Activated CD8-positive, alpha-beta memory T cell treated with anti-CD3 and anti-CD28 coated beads, Interleukin-2, amount 50 U/mL, for 48 hours (primary cell): ENCODE measurements around the gene UXS1.
"Not testable (repeated sequence)": the region's sequence is repeated elsewhere in the genome, so short reads cannot be mapped to it uniquely, and the experiment has no call there.

Experiments
- DNase-seq: peaks from one replicate; pipeline ENCODE4 v3.0.0-alpha.2; 2020

The UXS1 gene

DNA sequence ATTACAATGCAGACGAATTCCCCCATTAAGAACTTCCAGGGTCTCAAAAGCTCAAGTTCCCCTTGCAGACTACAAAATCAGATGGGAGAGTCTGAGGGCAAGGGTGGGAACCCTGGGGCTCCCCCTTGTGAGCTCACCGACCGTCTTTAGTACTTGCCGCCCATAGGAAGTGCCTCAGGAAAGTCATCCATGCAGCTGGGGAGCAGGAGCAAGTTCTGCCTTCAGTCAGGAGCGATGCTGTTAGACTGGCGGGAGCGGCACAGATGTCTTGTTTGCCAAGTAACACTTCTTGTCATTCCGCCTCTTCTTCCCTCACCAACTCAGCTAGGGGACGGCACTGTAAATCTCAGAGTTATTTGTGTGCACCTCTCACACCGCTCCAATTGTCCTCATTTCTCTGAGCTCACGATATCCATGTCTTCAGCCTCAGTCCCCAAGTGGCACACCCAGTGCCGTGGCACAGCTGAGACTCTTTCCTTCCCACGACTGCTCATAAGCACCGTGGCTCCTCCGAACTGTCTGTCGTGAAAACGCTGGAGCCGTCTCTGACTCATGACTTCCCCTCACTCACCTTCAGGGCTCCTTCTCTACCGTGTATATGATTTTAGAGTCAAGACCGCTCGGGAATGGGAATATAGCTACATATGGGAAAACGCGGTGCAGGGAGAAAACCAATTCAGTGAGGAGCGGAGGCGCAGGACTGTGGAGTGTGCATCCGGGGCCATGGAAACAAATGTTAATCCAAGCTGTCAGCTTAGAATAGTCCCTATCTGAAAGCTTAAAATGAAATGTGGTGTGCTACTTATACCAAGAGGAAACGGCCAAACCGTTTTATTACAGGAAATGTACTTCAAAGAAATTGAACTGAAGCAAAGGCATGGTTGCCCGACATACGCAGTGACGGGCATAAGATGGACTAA, 34.0 kb downstream of the UXS1 start:
- peak; percentile 72 for DNase-seq

DNA sequence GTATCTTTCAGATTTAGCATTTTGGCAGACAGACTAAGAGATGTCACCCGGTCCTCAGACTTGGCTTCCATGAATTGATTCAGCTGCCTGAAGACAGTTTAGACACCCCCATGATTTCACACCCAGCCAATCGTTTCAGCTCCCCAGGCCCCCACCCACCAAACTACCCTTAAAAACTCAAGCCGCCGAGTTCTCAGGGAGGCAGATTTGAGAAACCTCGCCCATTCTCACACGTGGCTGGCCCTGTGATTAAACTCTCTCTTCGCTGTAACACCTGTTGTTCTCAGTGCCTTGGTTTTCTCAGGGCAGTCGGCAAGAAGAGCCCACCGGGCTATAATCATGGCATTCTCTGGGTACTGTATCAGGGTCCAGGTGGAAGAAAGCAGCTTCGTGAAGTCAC, 35.2 kb downstream of the UXS1 start:
- DNase-seq = no peak

DNA sequence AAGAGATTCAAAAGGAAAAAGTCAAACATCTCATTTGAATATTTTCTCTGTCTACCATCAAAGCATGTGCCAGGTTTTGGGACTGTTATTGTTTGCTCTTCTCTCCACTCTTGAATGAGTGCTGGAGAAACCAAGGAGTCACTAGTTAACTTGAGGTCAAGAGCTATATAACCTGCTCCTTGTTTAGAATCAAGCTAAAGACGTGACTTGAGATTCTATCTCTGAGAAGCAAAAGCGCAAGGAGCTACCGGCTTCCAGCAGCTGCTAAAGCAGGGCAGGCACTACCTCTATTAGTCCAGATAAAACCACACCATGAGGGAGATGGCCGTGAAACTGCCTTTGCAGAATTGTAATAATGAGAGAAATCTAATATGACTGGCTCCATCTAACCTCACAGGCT, 36.0 kb downstream of the UXS1 start:
- DNase-seq = no peak

DNA sequence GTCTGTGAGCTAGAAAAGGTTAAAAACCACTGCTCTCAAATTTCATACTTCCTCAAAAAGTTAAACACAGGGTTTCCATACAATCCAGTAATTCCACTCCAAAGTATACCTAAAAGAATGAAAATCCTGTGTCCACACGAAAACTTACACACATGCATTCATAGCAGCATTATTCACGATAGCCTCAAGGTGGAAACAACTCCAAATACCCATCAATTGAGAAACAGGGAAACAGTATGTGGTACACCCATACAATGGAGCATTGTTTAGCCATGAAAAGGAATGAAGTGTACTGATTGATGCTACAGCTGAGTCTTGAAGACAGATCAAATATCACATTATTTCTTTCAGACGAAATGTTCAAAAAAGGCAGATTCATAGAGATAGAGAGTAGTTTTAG, 36.7 kb downstream of the UXS1 start:
- no peak for DNase-seq

DNA sequence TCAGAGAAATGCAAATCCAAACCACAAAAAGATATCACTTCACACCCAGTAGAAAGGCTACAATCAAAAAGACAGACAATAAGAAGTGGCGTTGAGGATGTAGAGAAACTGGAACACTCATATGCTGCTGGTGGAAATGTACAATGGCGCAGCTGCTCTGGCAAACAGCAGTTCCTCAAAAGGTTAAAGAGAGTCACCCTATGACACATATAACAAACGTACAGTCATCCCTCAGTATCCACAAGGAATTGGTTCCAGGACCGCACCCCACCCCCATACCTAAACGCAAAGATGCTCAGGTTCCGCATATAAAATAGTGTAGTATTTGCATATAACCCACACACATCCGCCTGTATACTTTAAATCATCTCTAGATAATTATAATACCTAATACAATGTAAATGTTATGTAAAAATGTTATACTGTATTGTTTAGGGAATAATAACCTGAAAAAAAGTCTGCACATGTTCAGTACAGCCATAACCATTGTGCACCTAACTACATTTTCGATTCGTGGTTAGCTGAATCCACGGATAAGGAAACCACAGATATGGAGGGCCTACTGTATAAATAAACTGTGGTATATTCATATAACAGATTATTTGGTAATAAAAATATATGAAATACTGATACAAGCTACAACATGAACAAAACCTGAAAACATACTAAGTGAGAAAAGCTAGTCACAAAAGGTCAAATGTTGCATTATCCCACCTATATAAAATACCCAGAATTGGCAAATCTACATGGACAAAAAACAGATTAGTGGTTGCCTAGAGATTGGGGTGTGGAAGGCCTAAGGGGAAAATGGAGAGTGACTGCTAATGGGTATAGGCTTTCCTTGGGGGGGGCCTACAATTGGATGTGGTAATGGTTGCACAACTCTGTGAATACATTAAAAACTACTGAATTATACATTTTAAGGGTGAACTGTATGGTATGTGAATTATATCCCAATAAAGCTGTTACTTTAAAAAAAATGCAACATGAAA, 37.5 kb downstream of the UXS1 start:
- no peak for DNase-seq

DNA sequence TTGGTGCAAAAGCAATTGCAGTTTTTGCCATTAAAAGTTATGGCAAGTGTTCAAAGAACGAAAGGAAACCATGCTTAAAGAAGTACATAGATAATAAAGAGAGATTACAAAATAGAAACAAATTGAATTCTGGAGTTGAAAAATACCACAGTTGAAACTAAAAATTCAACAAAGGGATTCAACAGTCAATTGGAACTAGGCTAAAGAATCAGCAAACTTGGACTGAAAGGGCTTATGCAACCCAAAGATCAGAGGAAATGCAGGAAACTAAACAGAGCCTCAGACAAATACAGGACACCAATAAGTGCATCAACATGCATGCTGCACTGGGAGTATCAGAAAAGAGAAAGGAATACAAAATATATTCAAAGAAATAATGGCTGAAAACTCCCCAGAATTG, 40.3 kb downstream of the UXS1 start:
- no peak for DNase-seq

DNA sequence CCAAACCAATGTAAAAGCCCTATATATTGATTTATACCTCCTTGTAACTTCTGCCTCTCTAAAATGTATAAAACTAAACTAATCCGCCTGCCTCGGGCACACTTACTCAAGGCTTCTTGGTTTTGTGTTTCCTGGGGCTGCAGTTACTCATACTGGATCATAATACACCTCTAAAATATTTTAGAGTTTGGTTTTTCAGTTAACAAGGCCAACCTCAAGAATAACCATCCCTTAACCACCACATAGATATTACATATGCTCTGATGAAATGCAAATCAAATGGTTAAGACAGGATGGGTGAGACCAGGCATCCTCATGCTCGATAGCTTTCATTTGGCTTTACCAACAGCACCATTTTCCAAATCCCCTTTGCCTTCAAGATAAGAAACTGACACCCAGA, 46.4 kb downstream of the UXS1 start:
- no peak for DNase-seq

DNA sequence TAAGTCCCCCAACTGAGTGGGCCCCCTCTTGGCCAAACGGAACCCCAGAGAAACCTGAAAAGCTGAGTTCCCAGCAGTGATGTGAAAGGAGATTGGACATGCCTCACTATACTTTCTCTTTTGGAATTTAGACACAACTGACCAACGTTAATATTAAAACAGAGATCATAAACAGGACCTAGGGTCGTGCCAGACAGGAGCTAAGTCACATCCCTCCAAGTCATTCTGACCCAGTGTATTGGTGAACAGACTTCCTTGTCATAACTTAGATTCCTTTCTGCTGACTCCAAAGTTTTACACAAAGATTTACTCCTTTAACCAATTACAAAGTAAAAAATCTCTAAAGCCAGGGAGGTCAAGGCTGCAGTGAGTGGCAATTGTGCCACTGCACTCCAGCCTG, 46.9 kb downstream of the UXS1 start:
- DNase-seq = no peak

DNA sequence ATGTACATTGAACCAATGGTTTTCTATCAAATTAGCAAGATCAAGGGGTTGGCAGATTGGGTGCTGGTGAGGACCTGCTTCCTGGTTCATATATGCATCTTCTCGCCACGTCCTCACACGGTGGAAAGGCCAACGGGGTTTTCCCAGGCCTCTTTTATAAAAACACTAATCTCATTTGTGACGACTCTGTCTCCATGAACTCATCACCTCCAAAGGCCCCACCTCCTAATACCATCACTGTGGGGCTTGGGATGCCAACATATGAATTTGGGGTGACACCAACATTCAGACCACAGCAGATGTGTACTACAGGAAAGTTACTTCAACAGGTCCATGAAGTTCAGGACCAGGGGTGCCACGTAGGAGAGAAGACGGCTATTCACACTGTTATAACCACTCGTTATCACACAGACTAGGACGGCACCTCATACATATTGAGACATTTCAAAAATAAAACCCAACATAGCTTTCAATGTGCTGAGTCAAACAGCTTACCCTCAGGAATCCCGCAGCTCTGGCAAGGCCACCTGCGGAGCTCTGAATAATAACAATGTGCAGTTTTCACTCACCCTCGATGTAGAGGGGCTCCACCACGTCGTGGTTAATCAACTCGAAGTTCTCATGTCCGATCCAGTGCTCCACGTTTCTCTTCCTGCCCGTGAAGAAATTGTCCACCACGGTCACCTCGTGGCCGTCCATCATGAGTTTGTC, 49.3 kb downstream of the UXS1 start:
- DNase-seq = no peak

DNA sequence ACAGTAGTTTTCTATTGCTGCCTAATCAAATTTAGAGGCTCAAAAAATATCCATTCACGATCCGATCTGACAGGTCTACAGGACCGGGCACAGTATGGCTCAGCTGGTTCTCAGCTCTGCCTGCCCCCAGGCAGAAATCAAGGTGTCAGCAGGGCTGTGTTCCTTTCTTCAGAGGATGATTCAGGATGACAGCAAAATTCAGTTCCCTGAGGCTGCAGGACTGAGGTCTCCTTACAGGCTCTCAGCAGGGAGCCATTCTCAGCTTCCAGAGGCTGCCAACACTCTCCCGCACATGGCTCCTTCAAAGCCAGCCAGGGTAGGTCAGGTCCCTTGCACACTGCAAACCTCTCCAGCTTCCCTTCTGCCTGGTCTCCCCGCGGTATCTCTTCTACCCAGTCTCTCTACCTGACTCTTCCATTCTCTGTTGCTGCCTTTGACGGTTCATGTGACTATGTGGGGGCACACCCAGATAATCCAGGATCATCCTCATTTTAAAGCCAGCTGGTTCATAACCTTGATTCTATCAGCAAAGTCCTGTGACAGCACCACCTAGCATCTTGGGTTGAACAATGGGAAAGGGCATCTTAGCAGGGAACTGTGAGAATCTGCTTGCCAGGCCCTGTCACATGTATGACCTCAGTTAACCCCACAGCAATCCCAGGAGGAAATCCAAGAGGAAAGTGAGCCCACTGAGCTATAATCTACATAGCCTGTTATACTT, 50.4 kb downstream of the UXS1 start:
- DNase-seq = no peak

DNA sequence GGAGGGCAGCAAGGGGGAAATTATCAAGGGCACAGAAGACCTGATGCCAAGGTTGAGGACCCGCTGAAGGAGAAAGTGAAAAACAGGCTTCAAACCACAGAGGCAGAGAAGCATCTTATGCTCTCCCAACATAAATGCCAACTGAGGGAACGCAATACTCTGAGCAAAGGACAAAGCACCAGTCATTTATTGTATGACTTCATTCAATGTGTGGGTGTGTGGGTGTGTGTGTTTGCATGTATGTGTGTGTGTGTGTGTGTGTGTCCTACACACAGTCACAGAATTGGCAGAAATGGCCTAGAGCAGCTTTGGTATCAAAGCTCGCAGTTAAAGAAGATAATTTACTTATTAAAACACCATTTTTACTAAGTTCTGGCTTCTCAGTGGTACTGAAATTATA, 51.4 kb downstream of the UXS1 start:
- no peak for DNase-seq

DNA sequence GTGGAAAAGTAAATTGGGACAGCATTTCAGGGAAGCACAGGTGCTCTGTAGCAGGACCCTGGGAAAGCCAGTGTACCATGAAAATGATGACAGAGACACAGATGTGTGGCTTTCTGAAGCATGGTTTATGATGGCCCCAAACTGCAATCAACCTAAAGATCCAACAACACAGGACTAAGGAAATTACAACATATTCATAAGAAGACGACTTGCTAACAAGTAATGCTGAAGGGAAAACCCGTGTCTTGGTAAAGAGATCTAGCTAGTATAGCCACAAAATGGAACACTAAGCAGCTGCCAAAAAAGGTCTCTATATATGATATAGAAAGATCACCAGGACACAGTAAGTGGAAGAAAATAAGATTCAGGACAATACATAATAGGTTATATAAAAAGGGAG, 53.2 kb downstream of the UXS1 start:
- DNase-seq = no peak

DNA sequence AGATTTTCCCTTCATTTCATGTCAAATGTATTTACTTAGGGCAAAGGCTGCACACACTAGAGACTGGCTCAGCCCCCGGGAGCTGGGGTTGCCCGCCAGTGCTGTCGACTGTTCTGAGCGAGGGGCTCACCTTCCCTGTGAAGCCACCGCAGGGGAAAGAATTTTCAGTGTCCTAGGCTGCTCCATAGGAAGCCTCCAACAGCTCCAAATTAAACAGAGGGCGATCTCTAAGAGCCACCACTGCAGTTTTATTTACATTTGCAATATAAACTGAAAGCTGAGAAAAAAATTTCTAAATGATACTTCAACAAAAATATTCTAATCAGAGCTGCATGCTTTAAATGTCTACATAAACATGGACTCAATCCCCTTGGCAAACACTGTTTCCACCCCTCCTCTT, 54.0 kb downstream of the UXS1 start:
- DNase-seq = no peak

DNA sequence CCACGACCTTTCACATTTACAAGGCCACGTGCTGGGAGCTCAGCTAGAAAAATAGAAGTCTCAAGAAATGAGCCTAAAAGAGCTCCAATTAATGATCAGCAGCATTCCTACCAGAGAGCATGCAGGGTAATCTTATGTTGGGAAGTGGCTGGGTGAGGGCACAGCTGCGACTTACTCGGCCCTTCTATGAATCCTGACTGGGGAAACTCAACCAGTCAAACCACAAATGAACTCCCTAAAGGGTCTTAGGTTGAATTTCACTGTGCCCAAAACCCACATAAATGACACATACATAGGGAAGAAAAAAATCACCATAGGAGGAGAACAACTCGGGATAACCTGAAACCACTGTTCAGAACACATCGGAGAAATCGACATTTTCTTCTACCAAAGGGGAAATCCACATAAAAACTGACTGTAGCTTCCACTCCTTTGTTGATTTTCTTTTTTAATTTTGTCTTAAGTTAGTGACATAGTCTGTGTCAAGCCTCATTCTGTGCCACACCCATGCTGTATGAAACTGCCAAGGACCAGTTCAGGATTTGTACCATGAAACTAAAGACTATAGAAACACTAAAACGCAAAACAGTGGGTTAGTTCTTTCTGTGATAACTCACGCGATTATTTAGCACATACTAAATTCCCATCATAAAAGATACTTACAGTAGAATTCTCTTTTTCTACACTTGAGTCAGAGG, 54.7 kb downstream of the UXS1 start:
- no peak for DNase-seq

DNA sequence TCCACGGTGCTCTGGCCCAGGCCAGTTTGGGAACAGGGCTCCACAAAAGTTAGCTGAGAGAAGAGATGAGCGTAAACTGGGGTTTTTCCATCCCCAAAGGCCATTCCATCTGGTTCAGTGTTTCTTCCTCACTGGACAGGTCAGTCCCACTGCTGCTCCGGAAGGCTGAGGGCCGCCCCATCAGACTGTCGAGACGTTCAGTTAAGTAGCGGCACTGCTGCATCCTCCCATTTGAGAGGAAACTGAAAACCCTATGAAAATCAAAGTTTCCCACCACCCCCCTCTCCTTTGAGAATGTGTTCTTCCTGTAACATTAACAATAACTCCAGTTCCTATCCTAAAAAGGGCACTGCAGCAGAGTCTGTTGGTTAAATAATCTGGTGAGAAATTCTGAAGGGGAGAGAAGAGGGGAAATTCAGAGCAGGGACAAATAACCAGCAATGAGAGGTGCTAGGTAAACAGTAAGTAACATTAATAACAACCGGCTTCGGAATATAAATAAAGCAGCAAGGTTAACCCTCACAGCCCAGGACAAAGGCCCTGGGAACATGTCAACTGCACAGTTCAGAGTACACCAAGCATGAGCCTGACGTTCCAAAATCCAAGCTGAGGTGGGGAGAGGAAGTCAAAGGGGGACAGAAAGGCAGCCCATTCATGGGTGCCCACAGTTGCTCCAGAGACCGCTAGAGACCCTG, 55.4 kb downstream of the UXS1 start:
- no peak for DNase-seq

DNA sequence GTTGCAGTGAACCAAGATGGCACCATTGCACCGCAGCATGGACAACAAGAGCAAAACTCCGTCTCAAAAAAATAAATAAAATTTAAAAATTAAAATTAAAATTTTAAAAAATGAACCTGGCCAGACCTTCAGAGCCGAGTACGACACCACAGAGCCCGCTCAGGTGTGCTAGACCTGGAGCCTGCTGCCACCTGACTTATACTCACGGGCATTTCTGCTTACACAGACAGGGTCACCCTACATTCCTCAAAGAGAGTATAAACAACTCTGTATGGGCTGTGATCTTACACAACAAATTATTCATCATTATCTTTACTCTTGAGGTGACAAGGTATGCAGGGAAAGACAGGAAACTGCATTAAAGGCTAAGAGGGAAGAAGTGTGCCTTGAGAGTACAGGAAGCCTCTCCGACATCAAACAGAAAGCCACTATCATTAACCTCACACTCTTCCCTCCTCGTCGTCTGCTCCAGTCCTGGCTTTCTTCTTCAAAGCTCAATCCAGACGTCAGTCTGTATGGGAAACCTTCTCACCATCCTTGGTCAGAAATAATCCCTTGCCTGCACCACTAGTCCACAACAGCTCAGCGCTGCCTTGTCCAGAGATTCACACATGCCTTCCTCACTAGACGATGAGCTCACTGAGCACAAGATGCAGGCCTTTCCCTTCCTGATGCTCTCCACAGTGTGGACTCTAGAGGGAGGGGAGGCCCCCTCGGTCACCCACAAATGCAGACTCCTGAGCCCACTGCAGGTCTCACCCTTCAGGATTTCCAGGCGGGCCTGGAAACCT, 56.2 kb downstream of the UXS1 start:
- no peak for DNase-seq

DNA sequence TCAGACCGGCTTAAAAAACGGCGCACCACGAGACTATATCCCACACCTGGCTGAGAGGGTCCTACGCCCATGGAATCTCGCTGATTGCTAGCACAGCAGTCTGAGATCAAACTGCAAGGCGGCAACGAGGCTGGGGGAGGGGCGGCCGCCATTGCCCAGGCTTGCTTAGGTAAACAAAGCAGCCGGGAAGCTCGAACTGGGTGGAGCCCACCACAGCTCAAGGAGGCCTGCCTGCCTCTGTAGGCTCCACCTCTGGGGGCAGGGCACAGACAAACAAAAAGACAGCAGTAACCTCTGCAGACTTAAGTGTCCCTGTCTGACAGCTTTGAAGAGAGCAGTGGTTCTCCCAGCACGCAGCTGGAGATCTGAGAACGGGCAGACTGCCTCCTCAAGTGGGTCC, 62.9 kb downstream of the UXS1 start:
- not testable (repeated sequence) for DNase-seq

DNA sequence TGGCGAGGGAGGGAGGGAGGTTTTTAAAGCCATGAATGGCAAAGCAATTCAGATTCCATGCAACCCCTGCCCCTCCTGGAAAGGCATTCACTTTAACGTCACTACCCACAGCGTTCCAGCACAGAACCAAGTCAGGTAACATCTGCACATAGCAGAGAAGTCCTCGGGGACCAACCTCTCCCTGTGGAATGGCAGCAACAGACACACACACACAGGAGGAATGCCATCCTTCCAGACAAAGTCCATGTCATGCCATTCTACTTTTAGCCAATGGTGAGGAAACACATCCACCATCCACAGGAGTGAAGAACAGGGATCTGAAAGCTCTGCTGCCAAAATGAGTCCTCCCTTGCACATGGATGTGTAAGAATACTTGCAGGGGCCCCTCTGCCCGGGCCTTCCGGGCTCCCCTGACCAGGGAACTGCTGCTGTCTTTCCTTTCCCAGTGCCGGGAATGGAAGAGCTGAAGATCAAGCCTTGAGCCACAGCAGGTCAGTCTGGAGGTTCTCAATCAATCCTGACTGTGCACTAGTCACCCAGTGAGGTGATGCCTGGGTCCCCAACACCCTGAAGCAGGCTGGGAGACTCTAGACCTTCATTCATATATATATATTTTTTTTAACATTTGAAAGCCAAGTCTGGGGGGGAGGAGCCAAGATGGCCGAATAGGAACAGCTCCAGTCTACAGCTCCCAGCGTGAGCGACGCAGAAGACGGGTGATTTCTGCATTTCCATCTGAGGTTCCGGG, 63.7 kb downstream of the UXS1 start:
- DNase-seq = no peak

DNA sequence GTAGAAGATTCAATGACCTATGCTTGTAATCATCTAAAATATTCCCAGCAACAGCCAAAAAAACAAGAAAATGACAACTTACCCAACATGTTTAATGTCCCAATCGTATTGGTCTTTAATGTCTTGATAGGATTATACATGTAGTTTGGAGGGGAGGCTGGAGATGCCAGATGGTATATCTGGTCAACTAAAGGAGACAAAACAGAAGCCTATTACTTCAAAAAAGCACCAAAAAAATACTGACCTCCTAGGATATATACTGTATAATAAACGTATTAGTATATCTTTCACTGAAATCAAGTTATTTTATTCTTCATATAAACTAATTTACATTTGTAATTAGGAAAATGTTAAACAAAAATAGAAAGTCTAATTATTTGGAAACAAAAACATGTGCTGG, 64.5 kb downstream of the UXS1 start:
- DNase-seq = no peak

DNA sequence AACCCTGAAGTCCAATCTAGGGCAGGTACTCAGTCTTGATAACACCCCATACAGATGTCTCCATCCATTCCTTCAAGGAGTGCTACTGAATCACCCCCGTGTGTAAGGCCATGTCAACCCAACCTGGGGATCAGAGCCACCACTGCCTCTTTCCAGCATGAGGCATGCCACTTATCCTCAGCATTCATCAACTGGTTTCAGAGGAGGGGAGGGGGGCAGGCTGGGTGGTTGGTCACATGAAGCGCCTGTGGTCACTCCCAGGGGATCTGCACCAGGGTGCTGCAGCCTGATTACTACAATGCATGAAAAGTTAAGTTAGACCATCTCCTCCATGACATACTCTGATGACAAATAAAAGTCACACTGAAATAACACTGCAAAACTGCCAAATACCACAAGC, 65.0 kb downstream of the UXS1 start:
- DNase-seq = no peak
